ENCODE results near the gene SOBP.

Gene SOBP

GRCh38 chr6:107576852-107577251 is 86.9 kb downstream of the SOBP start:
- no peaks in the 10 kb centered on the region for H3K4me1 ChIP-seq (ENCODE audit: insufficient read depth, poor library complexity, severe bottlenecking)
- H3K27me3 ChIP-seq (ENCODE audit: insufficient read depth, poor library complexity, severe bottlenecking) = peaks cover 1% of the 10 kb centered on the region
- no peak overlapping the region for H3K27ac ChIP-seq (ENCODE audit: poor library complexity, severe bottlenecking)
- no peak for DNase-seq (ENCODE audit: low spot score)
- peak; percentile 68 for ATAC-seq (ENCODE audit: low read depth)
- no peaks in the 10 kb centered on the region for H3K36me3 ChIP-seq (ENCODE audit: low read depth)
- no peak for TF ChIP-seq CTCF (IDR thresholded peaks at IDR 0.05; ENCODE audit: poor library complexity, severe bottlenecking)
- H3K4me3 ChIP-seq (ENCODE audit: severe bottlenecking) = no peak overlapping the region
- H3K9me3 ChIP-seq (ENCODE audit: severe bottlenecking) = no peaks in the 10 kb centered on the region

- Histone ChIP-seq H3K4me3 (ENCODE audit: severe bottlenecking) (no peak overlapping the region), H3K27me3 (ENCODE audit: insufficient read depth, poor library complexity, severe bottlenecking) (no peaks in the 10 kb centered on the region), H3K4me1 (ENCODE audit: insufficient read depth, poor library complexity, severe bottlenecking) (no peaks in the 10 kb centered on the region), H3K27ac (ENCODE audit: poor library complexity, severe bottlenecking) (no peak overlapping the region), H3K36me3 (ENCODE audit: low read depth) (no peaks in the 10 kb centered on the region), H3K9me3 (ENCODE audit: severe bottlenecking) (no peaks in the 10 kb centered on the region)
- DNase-seq (ENCODE audit: low spot score) (no peak), ATAC-seq (ENCODE audit: low read depth) (no peak)
- TF ChIP-seq CTCF (IDR thresholded peaks at IDR 0.05; ENCODE audit: poor library complexity, severe bottlenecking) = no peak
These were observed 88.9 kb downstream of the SOBP start for GRCh38 chr6:107578642-107579341.

GRCh38 chr6:107579456-107580056 is 89.6 kb downstream of the SOBP start:
- H3K27me3 ChIP-seq (ENCODE audit: insufficient read depth, poor library complexity, severe bottlenecking) = no peaks in the 10 kb centered on the region
- no peaks in the 10 kb centered on the region for H3K4me1 ChIP-seq (ENCODE audit: insufficient read depth, poor library complexity, severe bottlenecking)
- no peak overlapping the region for H3K4me3 ChIP-seq (ENCODE audit: severe bottlenecking)
- no peak overlapping the region for H3K27ac ChIP-seq (ENCODE audit: poor library complexity, severe bottlenecking)
- ATAC-seq (ENCODE audit: low read depth) = no peak
- no peak for TF ChIP-seq CTCF (IDR thresholded peaks at IDR 0.05; ENCODE audit: poor library complexity, severe bottlenecking)
- DNase-seq (ENCODE audit: low spot score) = no peak
- H3K9me3 ChIP-seq (ENCODE audit: severe bottlenecking) = no peaks in the 10 kb centered on the region
- no peaks in the 10 kb centered on the region for H3K36me3 ChIP-seq (ENCODE audit: low read depth)

- H3K27me3 ChIP-seq (ENCODE audit: insufficient read depth, poor library complexity, severe bottlenecking) = no peaks in the 10 kb centered on the region
- TF ChIP-seq CTCF (IDR thresholded peaks at IDR 0.05; ENCODE audit: poor library complexity, severe bottlenecking) = no peak
- no peak overlapping the region for H3K4me3 ChIP-seq (ENCODE audit: severe bottlenecking)
- no peaks in the 10 kb centered on the region for H3K4me1 ChIP-seq (ENCODE audit: insufficient read depth, poor library complexity, severe bottlenecking)
- H3K27ac ChIP-seq (ENCODE audit: poor library complexity, severe bottlenecking) = no peak overlapping the region
- DNase-seq (ENCODE audit: low spot score) (no peak), ATAC-seq (ENCODE audit: low read depth) (no peak)
- no peaks in the 10 kb centered on the region for H3K9me3 ChIP-seq (ENCODE audit: severe bottlenecking)
- no peaks in the 10 kb centered on the region for H3K36me3 ChIP-seq (ENCODE audit: low read depth)
These were observed 92.2 kb downstream of the SOBP start for GRCh38 chr6:107582086-107582485.

GRCh38 chr6:107584726-107585125 is 94.8 kb downstream of the SOBP start:
- H3K36me3 ChIP-seq (ENCODE audit: low read depth) = no peaks in the 10 kb centered on the region
- TF ChIP-seq CTCF (IDR thresholded peaks at IDR 0.05; ENCODE audit: poor library complexity, severe bottlenecking) = no peak
- no peak overlapping the region for H3K27ac ChIP-seq (ENCODE audit: poor library complexity, severe bottlenecking)
- H3K4me3 ChIP-seq (ENCODE audit: severe bottlenecking) = no peak overlapping the region
- H3K9me3 ChIP-seq (ENCODE audit: severe bottlenecking) = no peaks in the 10 kb centered on the region
- H3K27me3 ChIP-seq (ENCODE audit: insufficient read depth, poor library complexity, severe bottlenecking) = no peaks in the 10 kb centered on the region
- no peak for DNase-seq (ENCODE audit: low spot score)
- no peak for ATAC-seq (ENCODE audit: low read depth)
- H3K4me1 ChIP-seq (ENCODE audit: insufficient read depth, poor library complexity, severe bottlenecking) = no peaks in the 10 kb centered on the region

Data from RWPE2 (cell line).